HK-2 (cell line): ENCODE data around the gene HTR3C.

Experiments
- DNase-seq: peaks from one replicate; pipeline ENCODE4 v3.0.0-alpha.2; 2018; ENCODE audit not compliant: unreplicated experiment

HTR3C gene

GRCh38 chr3:184085389-184085852 is 32.6 kb downstream of the HTR3C start:
- DNase-seq, result no peak

GRCh38 chr3:184092199-184092598 is 39.4 kb downstream of the HTR3C start:
- no peak for DNase-seq

GRCh38 chr3:184096811-184097383 is 44.0 kb downstream of the HTR3C start, which contains the start of gene HTR3E:
HTR3E (plus strand) TSS chr3:184097064; CDS start chr3:184097530, 466 bp downstream.
- DNase-seq, result no peak

- no peak for DNase-seq
These were observed 44.7 kb downstream of the HTR3C start for GRCh38 chr3:184097556-184097955.

- no peak for DNase-seq
These were observed 47.2 kb downstream of the HTR3C start for GRCh38 chr3:184099806-184100686.
